Midbrain (tissue), 1 donor: ENCODE measurements around the gene FNDC3B.

Source experiments
- DNase-seq: peaks from one replicate; lab custom pipeline; 2025; lab: John Stamatoyannopoulos, UW

FNDC3B gene

DNA sequence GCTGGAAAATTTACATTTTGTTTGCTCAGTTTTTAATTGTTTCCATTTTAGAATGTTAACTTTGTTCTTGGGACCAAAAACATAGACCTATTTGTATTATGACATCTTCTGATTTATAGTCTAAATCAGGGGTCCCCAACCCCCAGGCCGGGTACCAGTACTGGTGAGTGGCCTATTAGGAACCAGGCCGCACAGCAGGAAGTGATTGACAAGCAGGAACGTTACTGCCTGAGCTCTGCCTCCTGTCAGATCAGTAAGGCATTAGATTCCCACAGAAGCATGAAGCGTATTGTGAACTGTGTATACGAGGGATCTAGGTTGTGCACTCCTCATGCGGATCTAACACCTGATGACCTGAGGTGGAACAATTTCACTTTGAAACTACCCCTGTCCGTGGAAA is 357.0 kb downstream of the FNDC3B start:
- DNase-seq = no peak

DNA sequence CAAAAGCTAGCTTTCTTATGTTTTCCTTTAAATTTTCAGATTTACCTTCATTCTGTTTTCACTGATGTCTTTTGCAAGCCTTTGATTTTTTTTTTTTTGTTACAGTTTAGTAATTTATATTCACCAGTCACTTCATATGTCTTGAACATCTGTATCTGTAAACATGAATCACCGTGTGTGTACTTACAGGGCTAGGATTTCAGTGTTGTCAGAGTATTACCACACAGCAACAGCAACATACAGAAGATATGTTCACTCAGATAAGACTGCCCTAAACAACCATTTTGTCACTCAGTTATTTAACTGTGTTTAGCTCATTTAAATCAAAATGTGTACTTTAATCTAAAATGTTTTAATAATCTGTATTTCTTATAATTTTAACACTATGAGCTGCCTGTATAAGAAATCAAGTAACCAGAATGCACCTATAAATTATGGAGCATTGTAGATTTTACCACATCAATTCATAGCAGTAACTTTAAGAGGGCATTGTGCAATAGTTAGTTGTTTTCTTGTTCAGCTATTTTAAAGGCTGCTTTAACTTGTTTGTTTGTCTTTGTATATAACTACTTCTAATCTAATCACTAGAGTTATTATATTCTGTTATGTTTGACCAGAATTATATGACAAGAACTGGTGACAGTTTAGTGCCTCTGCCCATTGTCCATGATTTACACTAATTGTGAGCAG is 358.5 kb downstream of the FNDC3B start:
- DNase-seq = no peak

DNA sequence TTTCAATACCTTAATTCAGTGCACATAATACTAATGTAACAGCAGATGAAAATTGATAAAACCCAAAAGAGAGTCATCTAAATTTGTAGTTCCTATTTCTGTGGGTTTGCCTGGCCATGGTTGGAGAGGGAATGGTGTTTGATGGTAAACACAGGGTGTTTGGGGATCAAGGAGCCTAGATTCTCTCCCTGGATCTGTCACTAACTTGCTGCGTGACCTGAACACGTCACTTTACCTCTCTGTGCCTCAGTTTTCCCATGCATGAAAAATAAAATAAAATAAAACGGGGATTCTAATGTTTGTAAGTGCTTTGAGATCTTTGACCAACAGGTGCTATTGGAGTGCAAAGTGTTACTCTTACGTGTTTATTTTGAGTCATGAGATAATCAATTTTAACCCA is 359.1 kb downstream of the FNDC3B start:
- DNase-seq = no peak

GRCh38 chr3:172402090-172402489 is 362.7 kb downstream of the FNDC3B start:
- no peak for DNase-seq

DNA sequence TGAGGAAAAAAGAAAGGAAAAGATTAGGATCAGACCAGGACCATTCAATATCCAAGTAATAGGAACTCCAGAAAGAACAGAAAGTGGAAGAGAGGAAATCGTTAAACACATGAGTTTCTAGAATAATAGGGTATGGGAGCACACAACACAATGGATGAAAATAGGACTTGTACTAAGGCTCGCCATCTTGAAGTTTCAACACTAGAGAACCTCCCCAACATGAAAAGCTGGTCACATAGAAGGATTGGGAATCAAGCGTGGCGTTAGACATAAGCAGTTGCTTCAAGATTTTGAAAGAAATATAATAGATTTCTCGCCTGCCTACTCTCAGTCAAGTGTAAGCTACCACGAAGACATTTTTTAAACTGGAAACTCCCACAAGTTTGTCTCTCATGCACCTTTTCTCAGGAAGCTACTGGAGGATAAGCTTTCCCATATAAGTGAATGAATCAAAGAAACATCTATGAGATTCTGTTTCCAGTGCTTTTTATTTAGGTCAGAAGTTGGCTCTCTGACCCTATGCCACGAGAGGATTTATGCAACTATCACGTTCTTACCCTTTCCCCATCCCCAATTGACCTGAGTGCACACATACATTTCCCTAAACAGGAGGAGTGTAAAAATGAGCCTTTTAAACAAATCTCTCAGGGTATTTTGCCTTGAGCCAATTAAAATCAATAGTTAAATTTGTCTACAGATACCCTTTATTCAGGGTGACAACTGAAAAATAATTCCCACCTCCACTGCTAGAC is 363.7 kb downstream of the FNDC3B start:
- no peak for DNase-seq

DNA sequence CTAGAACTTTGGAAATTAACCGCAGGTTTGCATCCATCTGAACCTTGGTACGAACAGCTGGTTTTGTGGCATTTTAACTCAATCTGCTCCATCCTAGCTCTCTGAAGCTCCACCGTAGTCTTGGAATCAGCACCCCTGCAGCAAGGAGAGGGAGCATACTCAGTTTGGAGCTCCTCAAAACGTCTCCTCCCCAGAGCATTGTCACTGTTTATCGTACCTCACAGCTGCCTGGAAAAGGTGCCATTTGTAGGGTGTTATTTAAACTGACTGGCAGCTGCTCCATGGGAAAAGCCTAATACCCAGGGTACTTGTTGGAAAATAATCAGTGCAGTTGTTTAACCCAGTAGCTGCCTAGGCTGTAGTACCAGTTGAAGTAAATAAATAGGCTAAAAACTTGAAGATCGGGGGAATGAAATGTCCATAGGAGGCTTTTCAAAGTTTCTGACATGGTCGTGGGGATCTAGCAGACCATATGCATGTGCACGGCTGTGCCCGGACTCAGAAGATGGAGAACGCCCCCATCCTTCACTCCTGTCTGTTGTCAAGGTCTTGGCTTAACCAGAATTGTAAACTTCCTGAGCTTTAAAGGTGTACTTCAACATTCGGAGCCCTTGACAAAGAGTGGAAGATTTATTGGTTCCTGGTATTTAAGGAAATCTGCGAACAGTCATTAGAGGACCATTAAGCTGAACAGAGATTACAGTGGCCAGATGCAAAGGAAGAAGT is 365.0 kb downstream of the FNDC3B start:
- no peak for DNase-seq

- DNase-seq = no peak
Observed at GRCh38 chr3:172405914-172406313, 366.5 kb downstream of the FNDC3B start.

- no peak for DNase-seq
Observed at GRCh38 chr3:172407872-172408271, 368.5 kb downstream of the FNDC3B start.

- DNase-seq = no peak
Observed at GRCh38 chr3:172410702-172411477, 371.5 kb downstream of the FNDC3B start.

- DNase-seq = no peak
Observed at GRCh38 chr3:172411478-172411947, 372.1 kb downstream of the FNDC3B start.

DNA sequence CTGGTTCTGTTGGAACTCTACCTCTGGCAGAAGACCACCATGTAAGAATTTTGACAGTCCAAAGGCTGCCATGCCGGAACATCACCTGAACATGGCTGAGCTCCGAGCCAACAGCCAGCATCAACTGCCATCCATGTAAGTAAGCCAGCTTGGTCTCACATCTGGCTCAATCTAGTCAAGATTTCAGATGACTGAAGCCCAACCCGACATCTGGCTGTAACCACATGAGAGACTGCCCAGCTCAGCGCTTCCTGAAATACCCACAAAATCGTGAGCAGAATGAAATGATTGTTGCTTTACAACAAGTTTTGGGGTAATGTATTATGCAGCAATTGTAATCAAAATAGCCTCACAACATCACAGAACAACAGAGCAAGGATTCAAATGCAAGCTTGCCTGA is 375.9 kb downstream of the FNDC3B start:
- DNase-seq = no peak

GRCh38 chr3:172437713-172438112 is 398.3 kb downstream of the FNDC3B start:
- DNase-seq = no peak

DNA sequence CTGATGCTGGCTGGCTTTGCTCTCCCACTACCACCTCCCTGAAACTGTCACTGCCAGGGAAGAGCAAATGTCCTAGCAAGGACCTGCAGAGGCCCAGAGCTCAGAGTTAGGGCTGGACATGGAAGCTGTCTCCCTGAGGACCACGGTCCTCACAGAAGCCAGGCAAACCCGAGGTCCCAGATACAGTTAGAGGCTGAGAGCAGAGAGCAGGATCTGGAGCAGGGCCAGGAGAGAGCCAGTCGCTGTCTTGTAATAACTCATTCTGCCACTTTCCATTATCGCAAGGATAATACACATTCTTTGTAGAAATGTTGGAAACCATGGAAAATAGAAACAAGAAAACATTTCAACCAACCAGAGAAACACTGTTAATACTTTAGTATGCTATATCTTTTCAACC is 398.8 kb downstream of the FNDC3B start:
- no peak for DNase-seq

GRCh38 chr3:172441581-172441980 is 402.2 kb downstream of the FNDC3B start:
- DNase-seq = no peak

DNA sequence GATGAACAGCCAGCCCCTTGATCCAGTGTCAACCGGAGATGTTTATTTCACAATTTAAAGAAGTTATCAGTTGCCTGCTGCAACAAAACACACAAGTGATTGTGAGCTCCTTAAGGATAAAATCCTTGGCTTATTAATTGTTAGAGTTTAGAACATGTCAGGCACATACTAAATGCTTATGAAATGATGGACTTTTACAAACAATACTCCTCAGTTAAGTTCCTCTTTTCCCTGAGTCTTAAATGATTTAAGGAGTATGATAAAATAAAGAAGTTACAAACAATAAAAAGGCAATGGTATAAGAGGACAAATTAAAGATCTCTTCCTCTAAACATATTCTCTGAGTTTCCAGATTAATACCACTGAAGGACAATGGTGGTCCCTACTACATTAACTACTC is 403.2 kb downstream of the FNDC3B start:
- DNase-seq = no peak

DNA sequence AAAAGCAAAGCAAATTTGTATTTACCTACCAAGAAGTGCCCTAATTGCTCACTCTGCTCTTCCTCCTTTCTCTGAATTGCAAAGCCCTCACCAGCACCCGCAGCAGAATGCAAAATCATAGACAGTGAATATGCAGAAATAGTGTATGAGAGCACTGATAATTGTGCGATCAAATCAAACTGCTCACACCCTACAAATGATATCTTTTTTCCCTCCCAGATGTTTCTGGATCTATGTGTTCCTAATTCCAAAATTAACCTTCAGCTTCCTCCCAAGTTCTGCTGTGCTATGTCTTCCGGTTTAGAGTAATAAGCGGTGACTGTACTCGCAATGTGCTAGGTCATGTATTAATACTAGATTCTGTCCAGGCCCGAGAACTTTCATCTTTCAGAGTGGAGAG is 405.4 kb downstream of the FNDC3B start:
- DNase-seq = no peak

- no peak for DNase-seq
Observed at GRCh38 chr3:172446198-172446597, 406.8 kb downstream of the FNDC3B start.

GRCh38 chr3:172447611-172448579 is 408.5 kb downstream of the FNDC3B start, which contains the start of gene GHSR:
Gene GHSR, minus strand, starts transcription at chr3:172448456. Its CDS starts 43 bp downstream, at chr3:172448413.
- no peak for DNase-seq

DNA sequence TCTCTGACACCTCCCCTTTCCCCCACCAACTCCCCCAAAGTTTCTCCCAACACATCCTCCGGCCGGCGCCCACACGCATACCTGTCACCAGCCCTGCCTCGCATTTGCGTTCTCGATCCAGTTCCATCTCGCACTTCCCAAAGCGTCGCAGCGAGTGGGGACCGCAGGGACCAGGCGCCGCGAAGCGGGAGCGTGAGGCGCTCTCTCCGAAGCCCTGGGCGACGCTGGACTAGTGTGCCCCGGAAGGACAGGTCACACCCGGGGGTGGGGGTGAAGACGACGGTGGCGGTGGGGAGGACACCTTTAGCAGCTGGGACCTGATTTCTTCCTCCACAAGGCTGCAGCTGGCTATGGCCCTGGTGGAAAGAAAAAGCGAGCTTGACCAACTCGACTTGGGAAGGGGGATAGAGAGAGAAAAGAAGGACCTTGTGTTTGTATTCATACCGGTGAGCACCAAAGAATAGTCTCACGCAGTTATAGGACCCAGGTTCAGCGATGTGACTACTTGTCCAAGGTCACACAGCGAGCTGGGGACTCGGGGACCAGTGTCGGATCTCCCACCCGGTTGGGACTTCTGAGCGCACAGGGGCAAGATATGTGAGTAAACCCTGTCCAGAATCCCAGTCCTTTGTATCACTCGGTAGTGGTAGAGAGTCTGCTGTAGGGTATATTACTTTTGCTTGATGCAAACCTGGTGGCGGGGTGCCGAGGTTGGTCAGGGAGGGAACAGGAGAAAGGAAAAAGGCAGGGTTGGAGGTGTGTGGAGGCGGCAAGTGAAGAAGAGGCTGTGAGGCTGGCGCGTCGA is 409.5 kb downstream of the FNDC3B start:
- no peak for DNase-seq
